Effector CD8-positive, alpha-beta T cell (primary cell): ENCODE data around the gene TNKS2.
"Not testable (repeated sequence)": the region's sequence is repeated elsewhere in the genome, so short reads cannot be mapped to it uniquely, and the experiment has no call there.

Experiments used
- DNase-seq: peaks from one replicate; lab custom pipeline; 2025; lab: John Stamatoyannopoulos, UW
- total RNA-seq, 4 experiments: gene quantifications; one replicate each; lab custom pipeline; 2026; lab: John Stamatoyannopoulos, UW

Gene TNKS2
- total RNA-seq = 117 to 226 (median 155) reads per million in 4 experiments

GRCh38 chr10:91797874-91798648, at the start of gene TNKS2:
TNKS2 (plus strand) TSS chr10:91798426; CDS start chr10:91798691, 265 bp downstream.
- DNase-seq = peak; percentile 87

- DNase-seq = not testable (repeated sequence)
Observed at GRCh38 chr10:91749592-91749991, 48.6 kb upstream of the TNKS2 start.

GRCh38 chr10:91756286-91756685, 41.9 kb upstream of the TNKS2 start:
- no peak for DNase-seq

- no peak for DNase-seq
Observed at GRCh38 chr10:91758303-91759146, 39.7 kb upstream of the TNKS2 start.

GRCh38 chr10:91759581-91759986, 38.6 kb upstream of the TNKS2 start:
- no peak for DNase-seq

GRCh38 chr10:91761721-91762120, 36.5 kb upstream of the TNKS2 start:
- no peak for DNase-seq

GRCh38 chr10:91762878-91763277, 35.3 kb upstream of the TNKS2 start:
- no peak for DNase-seq

GRCh38 chr10:91766676-91767075, 31.6 kb upstream of the TNKS2 start:
- DNase-seq = no peak

GRCh38 chr10:91768123-91768522, 30.1 kb upstream of the TNKS2 start:
- DNase-seq = no peak

- no peak for DNase-seq
Observed at GRCh38 chr10:91771907-91772306, 26.3 kb upstream of the TNKS2 start.

- no peak for DNase-seq
Observed at GRCh38 chr10:91772461-91772860, 25.8 kb upstream of the TNKS2 start.

GRCh38 chr10:91772869-91773268, 25.4 kb upstream of the TNKS2 start:
- no peak for DNase-seq

GRCh38 chr10:91774571-91774970, 23.7 kb upstream of the TNKS2 start:
- DNase-seq = no peak

- DNase-seq = no peak
Observed at GRCh38 chr10:91775731-91776130, 22.5 kb upstream of the TNKS2 start.

- no peak for DNase-seq
Observed at GRCh38 chr10:91776266-91776665, 22.0 kb upstream of the TNKS2 start.

GRCh38 chr10:91778485-91778884, 19.7 kb upstream of the TNKS2 start:
- DNase-seq = no peak

- DNase-seq = no peak
Observed at GRCh38 chr10:91779011-91779605, 19.1 kb upstream of the TNKS2 start.

GRCh38 chr10:91782539-91782938, 15.7 kb upstream of the TNKS2 start:
- no peak for DNase-seq

- no peak for DNase-seq
Observed at GRCh38 chr10:91785830-91786229, 12.4 kb upstream of the TNKS2 start.

- DNase-seq = no peak
Observed at GRCh38 chr10:91787258-91787657, 11.0 kb upstream of the TNKS2 start.

- DNase-seq = no peak
Observed at GRCh38 chr10:91787810-91788209, 10.4 kb upstream of the TNKS2 start.

- no peak for DNase-seq
Observed at GRCh38 chr10:91788527-91788926, 9.7 kb upstream of the TNKS2 start.
